K562 (cell line): Measurements from ENCODE around the gene POR. TPM values are rescaled to one million over a fixed set of nuclear protein-coding genes. Genes with fewer than 3 reads are reported as not detected.

Experiments
- ATF6 ChIP-seq: sonication (generic); formaldehyde crosslinking; IDR thresholded peaks from 2 replicates; pipeline ENCODE4 v1.4.0; 2020; ENCODE audit warnings: mild to moderate bottlenecking, missing genetic modification reagents
- BRD9 ChIP-seq: fragments of 450-650 bp; IDR thresholded peaks from 2 replicates; pipeline ENCODE4 v1.6.1; 2018; ENCODE audit warnings: low read depth; ENCODE audit not compliant: partially characterized antibody
- CREB1 ChIP-seq, 2 experiments: sonication (generic) in 1 of 2; formaldehyde crosslinking in 1 of 2; IDR thresholded peaks; 2 replicates each; pipeline versions ENCODE4 v1.6.1 to v1.8.0; 2012 to 2022; ENCODE audit warnings: inconsistent platforms in 1 of 2, mild to moderate bottlenecking in 1 of 2, missing genetic modification reagents in 1 of 2, moderate library complexity in 1 of 2
- HIVEP1 ChIP-seq: fragments of 250-450 bp; sonication (Bioruptor Pico); IDR thresholded peaks from 2 replicates; pipeline ENCODE4 v1.4.0; 2020; ENCODE audit warnings: mild to moderate bottlenecking
- IRF9 ChIP-seq: fragments of 450-650 bp; IDR thresholded peaks from 2 replicates; pipeline ENCODE4 v1.6.1; 2016; ENCODE audit warnings: missing biosample characterization, missing genetic modification characterization
- KDM1A ChIP-seq, 2 experiments: fragments of 450-650 bp; IDR thresholded peaks; 2 replicates each; pipeline ENCODE4 v1.6.1; 2016; ENCODE audit warnings: mild to moderate bottlenecking in 2 of 2
- KLF10 ChIP-seq: fragments of 250-450 bp; sonication (Bioruptor Pico); IDR thresholded peaks from 2 replicates; pipeline ENCODE4 v1.6.1; 2021; ENCODE audit warnings: matching md5 sums
- MBD2 ChIP-seq: sonication (generic); IDR thresholded peaks from 2 replicates; pipeline ENCODE4 v1.6.1; 2016; ENCODE audit warnings: low read depth, borderline replicate concordance
- NUFIP1 ChIP-seq: fragments of 450-650 bp; IDR thresholded peaks from 2 replicates; pipeline ENCODE4 v1.6.1; 2018; ENCODE audit not compliant: partially characterized antibody
- PCBP2 ChIP-seq: fragments of 200-400 bp; formaldehyde crosslinking; IDR thresholded peaks from 2 replicates; pipeline ENCODE4 v1.6.1; 2018; ENCODE audit warnings: low read length, low read depth, mild to moderate bottlenecking, moderate library complexity; ENCODE audit not compliant: poor library complexity, severe bottlenecking
- SNIP1 ChIP-seq: fragments of 450-650 bp; IDR thresholded peaks from 2 replicates; pipeline ENCODE4 v1.7.1; 2017; ENCODE audit warnings: low read depth, mild to moderate bottlenecking
- SOX6 ChIP-seq: fragments of 450-650 bp; IDR thresholded peaks from 2 replicates; pipeline ENCODE4 v1.6.1; 2014; ENCODE audit warnings: mild to moderate bottlenecking
- SREBF2 ChIP-seq: sonication (generic); formaldehyde crosslinking; IDR thresholded peaks from 2 replicates; pipeline ENCODE4 v1.4.0; 2020; ENCODE audit warnings: mild to moderate bottlenecking, missing genetic modification reagents
- TRIM25 ChIP-seq: fragments of 450-650 bp; IDR thresholded peaks from 2 replicates; pipeline ENCODE4 v1.7.0; 2016; ENCODE audit warnings: borderline replicate concordance
- TSHZ1 ChIP-seq: fragments of 250-450 bp; sonication (Bioruptor Pico); IDR thresholded peaks from 2 replicates; pipeline ENCODE4 v1.4.0; 2020; ENCODE audit warnings: mild to moderate bottlenecking, moderate library complexity
- ZNF121 ChIP-seq: sonication (generic); formaldehyde crosslinking; conservative IDR thresholded peaks from 2 replicates; pipeline ENCODE4 v1.8.0; 2022; ENCODE audit warnings: missing genetic modification reagents
- ZNF133 ChIP-seq: fragments of 250-450 bp; sonication (Bioruptor Pico); IDR thresholded peaks from 2 replicates; pipeline ENCODE4 v1.4.0; 2020; ENCODE audit warnings: mild to moderate bottlenecking
- ZNF212 ChIP-seq: fragments of 450-650 bp; formaldehyde crosslinking; IDR thresholded peaks from 2 replicates; pipeline ENCODE4 v1.4.0; 2020; ENCODE audit warnings: mild to moderate bottlenecking
- ZNF3 ChIP-seq: fragments of 250-450 bp; sonication (Bioruptor Pico); IDR thresholded peaks from 2 replicates; pipeline ENCODE4 v1.5.0; 2021; ENCODE audit warnings: mild to moderate bottlenecking, moderate library complexity
- ZNF551 ChIP-seq: fragments of 250-450 bp; sonication (Bioruptor Pico); IDR thresholded peaks from 2 replicates; pipeline ENCODE4 v1.5.0; 2021; ENCODE audit warnings: mild to moderate bottlenecking, moderate library complexity
- ZNF668 ChIP-seq: fragments of 250-450 bp; sonication (Bioruptor Pico); IDR thresholded peaks from 2 replicates; pipeline ENCODE4 v1.8.0; 2022; ENCODE audit warnings: mild to moderate bottlenecking, inconsistent platforms
- polyA plus RNA-seq, 8 experiments: library from polyadenylated mRNA; depleted of rRNA in 4 of 8; stranded (reverse) in 5 of 8; unstranded in 3 of 8; fragments of >200 nt; fragmentation: Nextera tagmentation in 2 of 8; fragmentation: Illumina TruSeq in 1 of 8; extraction: Ambion mirVana in 2 of 8; extraction: Trizol in 1 of 8; gene quantifications; 2 replicates each; pipeline versions ENCODE4 v1.2.1 to v1.2.3, GENCODE V29; 2011 to 2014; ENCODE audit warnings: inconsistent platforms in 1 of 8, missing spikeins in 1 of 8
- total RNA-seq, 7 experiments: library from RNA; depleted of rRNA in 6 of 7; stranded (reverse); fragments of >200 nt in 6 of 7; fragmentation: Illumina TruSeq in 2 of 7; extraction: Trizol in 2 of 7; gene quantifications; 2 replicates each; pipeline versions ENCODE4 v1.2.1 to v1.2.3, GENCODE V29; 2011 to 2021; ENCODE audit warnings: low replicate concordance in 1 of 7

Gene POR
- total and polyA plus RNA-seq, 9 of the 15 experiments (the other 6 are each of a cell fraction or from before 2014, with no cell fraction given): 4.7 to 142 (median 40.8) TPM

- TF ChIP-seq TRIM25: no peak
- TF ChIP-seq SNIP1: no peak
- TF ChIP-seq SOX6: 0 out of 2 replicates have a peak, but pooled peaks have one; percentile 17
- peak; percentile 15 to 41; a peak in 2 of 4 replicates for TF ChIP-seq KDM1A (IDR thresholded peaks at IDR 0.05)
- TF ChIP-seq HIVEP1 (CRISPR knock-in tag): no peak
- no peak for TF ChIP-seq ZNF551 (CRISPR knock-in tag)
- TF ChIP-seq ZNF212: no peak
- TF ChIP-seq ZNF3 (CRISPR knock-in tag): no peak
- peak; percentile 59; the same call in 1 of the 2 replicates for TF ChIP-seq MBD2
- TF ChIP-seq ZNF668: no peak
- TF ChIP-seq SREBF2 (CRISPR knock-in tag): no peak
- no peak for TF ChIP-seq NUFIP1
- TF ChIP-seq KLF10 (CRISPR knock-in tag): no peak
- TF ChIP-seq PCBP2: no peak
- TF ChIP-seq IRF9 (tag): no peak
- TF ChIP-seq ZNF121 (CRISPR knock-in tag): no peak
- peak; percentile 93; the same call in 1 of the 2 replicates for TF ChIP-seq ATF6
- TF ChIP-seq CREB1 (IDR thresholded peaks at IDR 0.05): no peak
- peak; percentile 67 for TF ChIP-seq CREB1 (CRISPR knock-in tag; IDR thresholded peaks at IDR 0.05)
- 0 out of 2 replicates have a peak, but pooled peaks have one; percentile 86 for TF ChIP-seq ZNF133
- TF ChIP-seq TSHZ1 (CRISPR knock-in tag): no peak
- TF ChIP-seq BRD9: peak; percentile 29
These were observed 36.0 kb upstream of the POR start, which contains the start of gene RHBDD2 (continued) for GRCh38 chr7:75878769-75879611.
